C4-2B (cell line): Measurements from ENCODE around the gene TPPP3.

Source experiments
- H3K27ac ChIP-seq: fragments of 450-650 bp; 2 replicates; pipeline ENCODE4 v1.5.1; 2017
- ZFX ChIP-seq: fragments of 450-650 bp; IDR thresholded peaks from 2 replicates; pipeline ENCODE4 v1.6.1; 2017
- TF ChIP-seq, protein P1 (sequence below): fragments of 450-650 bp; conservative IDR thresholded peaks from 2 replicates; pipeline ENCODE4 v1.5.1; 2017; ENCODE audit warnings: mild to moderate bottlenecking

The TPPP3 gene

DNA sequence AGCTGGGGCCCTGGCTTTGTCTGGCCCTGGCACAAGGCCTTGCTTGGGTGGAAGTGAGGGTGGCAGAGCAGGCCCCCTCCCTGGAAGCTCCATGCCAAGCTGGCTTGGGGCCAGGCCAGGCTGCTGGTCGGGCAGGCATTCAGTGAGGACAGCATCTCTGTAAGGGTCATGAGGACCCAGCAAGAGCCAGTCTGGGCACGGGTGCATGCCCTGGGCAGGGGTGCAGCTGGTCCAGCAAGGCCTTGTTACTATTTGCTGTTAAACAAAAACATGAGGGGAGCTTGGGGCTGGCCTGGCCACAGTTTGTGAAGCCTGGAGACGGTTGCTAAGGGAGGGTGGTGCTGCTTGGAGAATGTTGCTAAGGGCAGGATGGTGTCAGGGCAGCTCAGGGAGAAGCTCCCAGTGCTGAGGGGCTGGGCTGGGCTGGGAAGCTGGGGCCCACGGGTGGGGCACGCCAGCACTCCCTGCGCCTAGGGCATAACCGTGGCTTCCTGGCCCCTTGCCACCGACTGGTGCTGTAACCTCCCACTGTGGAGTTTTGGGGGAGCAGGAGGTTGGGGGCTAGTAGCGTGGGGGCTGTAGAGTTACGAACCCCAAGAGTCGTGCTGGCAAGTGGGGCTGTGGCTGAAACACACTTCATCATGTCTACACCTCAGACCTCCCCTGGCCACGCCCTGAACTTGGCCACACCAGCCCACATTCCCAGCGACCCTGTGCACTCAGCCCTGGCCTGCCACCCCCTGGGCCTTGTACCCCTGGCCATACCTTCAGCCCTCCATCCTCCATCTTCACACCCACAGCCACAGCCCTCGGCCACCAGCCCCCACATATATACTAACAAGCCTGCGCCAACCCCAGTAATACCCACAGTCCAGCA, 1.6 kb downstream of the TPPP3 start:
- TF ChIP-seq, protein P1, sequence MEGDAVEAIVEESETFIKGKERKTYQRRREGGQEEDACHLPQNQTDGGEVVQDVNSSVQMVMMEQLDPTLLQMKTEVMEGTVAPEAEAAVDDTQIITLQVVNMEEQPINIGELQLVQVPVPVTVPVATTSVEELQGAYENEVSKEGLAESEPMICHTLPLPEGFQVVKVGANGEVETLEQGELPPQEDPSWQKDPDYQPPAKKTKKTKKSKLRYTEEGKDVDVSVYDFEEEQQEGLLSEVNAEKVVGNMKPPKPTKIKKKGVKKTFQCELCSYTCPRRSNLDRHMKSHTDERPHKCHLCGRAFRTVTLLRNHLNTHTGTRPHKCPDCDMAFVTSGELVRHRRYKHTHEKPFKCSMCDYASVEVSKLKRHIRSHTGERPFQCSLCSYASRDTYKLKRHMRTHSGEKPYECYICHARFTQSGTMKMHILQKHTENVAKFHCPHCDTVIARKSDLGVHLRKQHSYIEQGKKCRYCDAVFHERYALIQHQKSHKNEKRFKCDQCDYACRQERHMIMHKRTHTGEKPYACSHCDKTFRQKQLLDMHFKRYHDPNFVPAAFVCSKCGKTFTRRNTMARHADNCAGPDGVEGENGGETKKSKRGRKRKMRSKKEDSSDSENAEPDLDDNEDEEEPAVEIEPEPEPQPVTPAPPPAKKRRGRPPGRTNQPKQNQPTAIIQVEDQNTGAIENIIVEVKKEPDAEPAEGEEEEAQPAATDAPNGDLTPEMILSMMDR = no peak
- no peak for TF ChIP-seq ZFX
- no peak overlapping the region for H3K27ac ChIP-seq

DNA sequence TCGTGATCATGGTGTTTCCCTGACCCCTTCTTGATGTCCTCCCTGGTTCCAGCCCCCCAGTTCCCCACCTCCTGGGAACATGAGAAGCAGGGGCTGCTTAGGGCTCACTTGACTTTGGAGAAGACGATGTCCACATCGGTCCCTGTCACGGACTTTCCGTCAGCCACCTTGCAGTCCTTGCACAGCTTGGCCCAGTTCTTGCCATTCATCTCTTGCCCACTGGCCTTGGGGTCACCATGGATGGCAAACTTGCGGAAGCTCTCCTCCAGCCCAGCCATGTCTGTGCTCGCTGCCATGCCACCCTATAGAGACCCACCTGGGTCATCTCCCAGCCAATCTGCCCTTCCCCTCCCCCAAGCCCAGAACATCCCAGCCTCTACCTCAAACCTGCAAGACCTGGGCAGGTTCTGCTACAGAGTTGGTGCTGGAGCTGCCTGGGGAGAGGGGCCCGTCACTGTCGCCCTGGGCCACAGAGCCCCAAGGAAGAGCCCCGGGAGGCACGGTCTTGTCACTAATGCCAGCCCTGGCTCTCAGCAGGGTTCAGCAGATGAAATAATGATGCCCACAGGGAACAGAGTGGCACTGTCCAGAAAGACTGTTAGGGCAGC, 2.4 kb downstream of the TPPP3 start:
- H3K27ac ChIP-seq = no peak overlapping the region
- TF ChIP-seq ZFX = no peak
- TF ChIP-seq, protein P1 = no peak

GRCh38 chr16:67389911-67390815, 3.1 kb downstream of the TPPP3 start:
- TF ChIP-seq ZFX = no peak
- TF ChIP-seq, protein P1 = no peak

GRCh38 chr16:67388591-67388990, 4.7 kb downstream of the TPPP3 start:
- no peak overlapping the region for H3K27ac ChIP-seq
- TF ChIP-seq, protein P1 = no peak
- no peak for TF ChIP-seq ZFX

More at GRCh38 chr16:67389911-67390815, 3.1 kb downstream of the TPPP3 start:
- no peak overlapping the region for H3K27ac ChIP-seq

DNA sequence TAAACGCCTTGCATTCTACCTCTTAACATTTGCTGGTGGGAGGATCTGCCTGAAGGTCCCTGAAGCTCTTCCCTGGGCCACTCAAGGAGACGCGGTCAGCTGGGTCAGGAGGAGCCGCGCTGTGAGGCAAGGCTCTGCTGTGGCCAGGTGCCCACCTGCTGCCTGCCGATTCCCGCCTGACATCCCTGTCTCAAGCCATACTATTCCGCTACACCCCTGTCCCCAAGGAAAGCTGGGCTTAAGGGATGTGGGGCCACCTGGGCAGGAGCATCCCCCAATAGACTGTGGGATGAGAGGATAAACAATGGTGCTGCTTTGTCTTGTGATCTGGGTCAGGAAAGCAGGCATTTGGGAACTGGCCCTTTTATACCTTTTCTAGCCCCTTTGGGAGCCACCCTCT, 5.1 kb downstream of the TPPP3 start:
- H3K27ac ChIP-seq = no peak overlapping the region
- TF ChIP-seq, protein P1 = no peak
- TF ChIP-seq ZFX = no peak

- no peak overlapping the region for H3K27ac ChIP-seq
- no peak for TF ChIP-seq ZFX
- TF ChIP-seq, protein P1 = no peak
Measured at GRCh38 chr16:67387479-67388079, 5.7 kb downstream of the TPPP3 start.
